PC-9 (cell line): ENCODE results near the gene SLX4IP. TPM values are rescaled to one million over a fixed set of nuclear protein-coding genes. Genes with fewer than 3 reads are reported as not detected.
"Not testable (repeated sequence)": the region's sequence is repeated elsewhere in the genome, so short reads cannot be mapped to it uniquely, and the experiment has no call there.

Experiments used
- BruUV-seq: library from RNA; stranded (reverse); fragments of 400-500 nt; replicated peaks from 2 replicates; lab custom pipeline; 2021; lab: Mats Ljungman, UMichigan
- CTCF ChIA-PET: fragments of 300-600 bp; sonication (Branson Sonifier 250); formaldehyde crosslinking; loops from one replicate; lab custom pipeline; 2022; ENCODE audit warnings: antibody characterized with exemption; lab: Charles Lee
- POLR2A ChIA-PET: fragments of 300-600 bp; sonication (Branson Sonifier 250); formaldehyde crosslinking; loops from one replicate; lab custom pipeline; 2022; ENCODE audit warnings: antibody characterized with exemption; ENCODE audit not compliant: unreplicated experiment; lab: Charles Lee
- DNase-seq, 2 experiments: peaks; one replicate each; pipeline versions ENCODE4 v3.0.0 to v3.0.0-alpha.2; 2015 to 2022; ENCODE audit warnings: mixed read lengths in 1 of 2
- H2AFZ ChIP-seq: fragments of 200-600 bp; sonication (generic); 2 replicates; pipeline ENCODE4 v1.8.1; 2017; ENCODE audit warnings: antibody characterized with exemption
- H3F3A ChIP-seq: fragments of 200-600 bp; sonication (generic); 2 replicates; pipeline ENCODE4 v1.8.1; 2017; ENCODE audit warnings: antibody characterized with exemption, mild to moderate bottlenecking, low read depth; ENCODE audit not compliant: insufficient read depth
- H3K27ac ChIP-seq: fragments of 200-600 bp; sonication (generic); 2 replicates; pipeline ENCODE4 v1.6.1; 2016; ENCODE audit warnings: mixed run types
- H3K27me3 ChIP-seq: fragments of 200-600 bp; sonication (generic); 2 replicates; pipeline ENCODE4 v1.6.1; 2016; ENCODE audit warnings: low read depth, mixed run types; ENCODE audit not compliant: insufficient read depth
- H3K36me3 ChIP-seq: fragments of 200-600 bp; sonication (generic); 2 replicates; pipeline ENCODE4 v1.6.1; 2016; ENCODE audit warnings: low read depth, mixed run types
- H3K4me1 ChIP-seq: fragments of 200-600 bp; sonication (generic); replicated peaks from 2 replicates; pipeline ENCODE4 v1.6.1; 2016; ENCODE audit warnings: mixed run types; ENCODE audit not compliant: insufficient read depth
- H3K4me2 ChIP-seq: fragments of 200-600 bp; sonication (generic); 2 replicates; pipeline ENCODE4 v1.6.1; 2017; ENCODE audit warnings: mixed run types
- H3K4me3 ChIP-seq: fragments of 200-600 bp; sonication (generic); 2 replicates; pipeline ENCODE4 v1.6.1; 2016; ENCODE audit warnings: mixed run types
- H3K79me2 ChIP-seq: fragments of 200-600 bp; sonication (generic); 2 replicates; pipeline ENCODE4 v1.6.1; 2017; ENCODE audit warnings: low read depth, mixed run types
- H3K9me2 ChIP-seq: fragments of 200-600 bp; sonication (generic); 2 replicates; pipeline ENCODE4 v1.8.1; 2017; ENCODE audit warnings: mild to moderate bottlenecking; ENCODE audit not compliant: insufficient read depth
- H3K9me3 ChIP-seq: fragments of 200-600 bp; sonication (generic); 2 replicates; pipeline ENCODE4 v1.8.1; 2016; ENCODE audit warnings: low read depth; ENCODE audit not compliant: insufficient read depth
- H4K20me1 ChIP-seq: fragments of 200-600 bp; sonication (generic); 2 replicates; pipeline ENCODE4 v1.8.1; 2017; ENCODE audit not compliant: insufficient read depth
- EZH2 ChIP-seq: fragments of 200-600 bp; sonication (generic); IDR thresholded peaks from 2 replicates; pipeline ENCODE4 v1.8.0; 2017; ENCODE audit warnings: antibody characterized with exemption, low read depth
- intact Hi-C: fragments of 100-400 bp; cut with micrococcal nuclease; formaldehyde crosslinking; loops from one replicate; pipeline ENCODE4 v1.10.0; 2022; ENCODE audit not compliant: unreplicated experiment
- total RNA-seq: library from RNA; stranded (reverse); gene quantifications from 2 replicates; pipeline ENCODE4 v1.2.3, GENCODE V29; 2021
- TF ChIP-seq, protein P1 (sequence below): fragments of 200-600 bp; sonication (generic); conservative IDR thresholded peaks from 2 replicates; pipeline ENCODE4 v1.6.1; 2017; ENCODE audit warnings: mixed run types, antibody characterized with exemption, mild to moderate bottlenecking, moderate library complexity

Gene SLX4IP
- total RNA-seq, 1 experiment from 2014 or later: 13.4 TPM

GRCh38 chr20:10412591-10413408 lies 22.3 kb upstream of the SLX4IP start:
- Histone ChIP-seq H2AFZ (no peak overlapping the region), H3K27ac (no peak overlapping the region), H3K9me3 (no peaks in the 10 kb centered on the region), H3K79me2 (peaks cover 10% of the 10 kb centered on the region; the same call in 1 of the 2 replicates), H3K9me2 (no peaks in the 10 kb centered on the region; the same call in 1 of the 2 replicates), H3K4me2 (no peak overlapping the region), H3K36me3 (peaks cover 10% of the 10 kb centered on the region; the same call in 1 of the 2 replicates), H3K27me3 (no peaks in the 10 kb centered on the region), H3K4me3 (no peak overlapping the region), H3K4me1 (peaks cover 20% of the 10 kb centered on the region), H3F3A (peaks cover 9% of the 10 kb centered on the region; the same call in 1 of the 2 replicates), H4K20me1 (no peaks in the 10 kb centered on the region; the same call in 1 of the 2 replicates)
- TF ChIP-seq, protein P1, sequence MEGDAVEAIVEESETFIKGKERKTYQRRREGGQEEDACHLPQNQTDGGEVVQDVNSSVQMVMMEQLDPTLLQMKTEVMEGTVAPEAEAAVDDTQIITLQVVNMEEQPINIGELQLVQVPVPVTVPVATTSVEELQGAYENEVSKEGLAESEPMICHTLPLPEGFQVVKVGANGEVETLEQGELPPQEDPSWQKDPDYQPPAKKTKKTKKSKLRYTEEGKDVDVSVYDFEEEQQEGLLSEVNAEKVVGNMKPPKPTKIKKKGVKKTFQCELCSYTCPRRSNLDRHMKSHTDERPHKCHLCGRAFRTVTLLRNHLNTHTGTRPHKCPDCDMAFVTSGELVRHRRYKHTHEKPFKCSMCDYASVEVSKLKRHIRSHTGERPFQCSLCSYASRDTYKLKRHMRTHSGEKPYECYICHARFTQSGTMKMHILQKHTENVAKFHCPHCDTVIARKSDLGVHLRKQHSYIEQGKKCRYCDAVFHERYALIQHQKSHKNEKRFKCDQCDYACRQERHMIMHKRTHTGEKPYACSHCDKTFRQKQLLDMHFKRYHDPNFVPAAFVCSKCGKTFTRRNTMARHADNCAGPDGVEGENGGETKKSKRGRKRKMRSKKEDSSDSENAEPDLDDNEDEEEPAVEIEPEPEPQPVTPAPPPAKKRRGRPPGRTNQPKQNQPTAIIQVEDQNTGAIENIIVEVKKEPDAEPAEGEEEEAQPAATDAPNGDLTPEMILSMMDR: peak; percentile 34; the same call in 1 of the 2 replicates
- TF ChIP-seq EZH2: no peak
- intact Hi-C loops: no loop called here
- DNase-seq: no peak
- BruUV-seq: no TSS peak
- POLR2A ChIA-PET: no interaction called here
- CTCF ChIA-PET: no interaction called here

- H3K4me1 ChIP-seq: peaks cover 32% of the 10 kb centered on the region
- H3K79me2 ChIP-seq: peaks cover 13% of the 10 kb centered on the region; the same call in 1 of the 2 replicates
- TF ChIP-seq, protein P1: no peak
- intact Hi-C loops: loop anchor here (1.0 to 5.0 kb wide), 3 partner anchors 46 to 1042 kb away; no protein-coding TSS in a partner anchor
- peak; percentile 55 to 92 for DNase-seq
- BruUV-seq: no TSS peak
- H4K20me1 ChIP-seq: no peaks in the 10 kb centered on the region; the same call in 1 of the 2 replicates
- CTCF ChIA-PET: interaction anchor here (0.6 kb wide), 1 partner anchor 532 kb away, joined by 3 read pairs; no protein-coding TSS in a partner anchor
- POLR2A ChIA-PET: interaction anchor here (0.5 kb wide), 1 partner anchor 852 kb away, joined by 10 read pairs; no protein-coding TSS in a partner anchor
- no peaks in the 10 kb centered on the region; the same call in 1 of the 2 replicates for H3K9me2 ChIP-seq
- 0 out of 2 replicates have a peak, but pooled peaks cover 9% of the 10 kb centered on the region for H3F3A ChIP-seq
- H3K4me3 ChIP-seq: no peak overlapping the region
- no peak overlapping the region for H2AFZ ChIP-seq
- peak overlapping the region; percentile 39 for H3K4me2 ChIP-seq
- no peaks in the 10 kb centered on the region for H3K27me3 ChIP-seq
- no peaks in the 10 kb centered on the region for H3K9me3 ChIP-seq
- H3K36me3 ChIP-seq: peaks cover 30% of the 10 kb centered on the region
- peak overlapping the region; percentile 41 for H3K27ac ChIP-seq
Observed at GRCh38 chr20:10415013-10415650, 20.0 kb upstream of the SLX4IP start.

DNA sequence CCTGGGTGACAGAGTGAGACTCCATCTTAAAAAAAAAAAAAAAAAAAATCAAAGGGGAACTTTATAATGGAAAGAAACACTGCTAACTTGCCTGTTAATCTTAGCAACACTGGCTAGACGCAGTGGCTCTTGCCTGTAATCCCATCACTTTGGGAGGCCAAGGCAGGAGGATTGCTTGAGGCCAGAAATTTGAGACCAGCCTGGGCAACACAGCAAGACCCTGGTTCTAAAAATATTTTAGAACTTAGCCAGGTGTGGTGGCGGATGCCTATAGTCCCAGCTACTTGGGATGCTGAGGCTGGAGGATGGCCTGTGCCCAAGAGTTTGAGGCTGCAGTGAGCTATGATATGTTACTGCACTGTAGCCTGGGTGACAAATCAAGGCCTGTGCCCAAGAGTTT lies 17.9 kb upstream of the SLX4IP start:
- POLR2A ChIA-PET, H3K27me3 ChIP-seq, CTCF ChIA-PET, H3K4me2 ChIP-seq, H3K9me2 ChIP-seq, BruUV-seq, H3K9me3 ChIP-seq, H4K20me1 ChIP-seq, H3K4me3 ChIP-seq, H3K27ac ChIP-seq, H2AFZ ChIP-seq, H3F3A ChIP-seq, DNase-seq: not testable (repeated sequence)
- Histone ChIP-seq H3K4me1 (peaks cover 38% of the 10 kb centered on the region), H3K79me2 (peaks cover 25% of the 10 kb centered on the region), H3K36me3 (peaks cover 34% of the 10 kb centered on the region)
- intact Hi-C loops: loop anchor here (5.0 kb wide), 2 partner anchors 110 to 1040 kb away; no protein-coding TSS in a partner anchor
